LNCaP clone FGC (cell line): ENCODE measurements around the gene RPS3A.

Source experiments
- DNase-seq: peaks from one replicate; pipeline ENCODE4 v3.0.0-alpha.2; 2011; ENCODE audit warnings: low read depth
- H3K4me3 ChIP-seq: 2 replicates; pipeline ENCODE4 v1.5.1; 2011; ENCODE audit warnings: mild to moderate bottlenecking, low read depth, low read length, control low read depth
- TF ChIP-seq, protein P1 (sequence below): IDR thresholded peaks from 2 replicates; pipeline ENCODE4 v1.5.1; 2012; ENCODE audit warnings: mild to moderate bottlenecking; ENCODE audit not compliant: control insufficient read depth, insufficient read depth; ENCODE audit errors: extremely low read depth

The RPS3A gene

GRCh38 chr4:151142758-151143157 lies 43.3 kb downstream of the RPS3A start:
- TF ChIP-seq, protein P1, sequence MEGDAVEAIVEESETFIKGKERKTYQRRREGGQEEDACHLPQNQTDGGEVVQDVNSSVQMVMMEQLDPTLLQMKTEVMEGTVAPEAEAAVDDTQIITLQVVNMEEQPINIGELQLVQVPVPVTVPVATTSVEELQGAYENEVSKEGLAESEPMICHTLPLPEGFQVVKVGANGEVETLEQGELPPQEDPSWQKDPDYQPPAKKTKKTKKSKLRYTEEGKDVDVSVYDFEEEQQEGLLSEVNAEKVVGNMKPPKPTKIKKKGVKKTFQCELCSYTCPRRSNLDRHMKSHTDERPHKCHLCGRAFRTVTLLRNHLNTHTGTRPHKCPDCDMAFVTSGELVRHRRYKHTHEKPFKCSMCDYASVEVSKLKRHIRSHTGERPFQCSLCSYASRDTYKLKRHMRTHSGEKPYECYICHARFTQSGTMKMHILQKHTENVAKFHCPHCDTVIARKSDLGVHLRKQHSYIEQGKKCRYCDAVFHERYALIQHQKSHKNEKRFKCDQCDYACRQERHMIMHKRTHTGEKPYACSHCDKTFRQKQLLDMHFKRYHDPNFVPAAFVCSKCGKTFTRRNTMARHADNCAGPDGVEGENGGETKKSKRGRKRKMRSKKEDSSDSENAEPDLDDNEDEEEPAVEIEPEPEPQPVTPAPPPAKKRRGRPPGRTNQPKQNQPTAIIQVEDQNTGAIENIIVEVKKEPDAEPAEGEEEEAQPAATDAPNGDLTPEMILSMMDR = no peak
- H3K4me3 ChIP-seq = no peak overlapping the region
- no peak for DNase-seq

DNA sequence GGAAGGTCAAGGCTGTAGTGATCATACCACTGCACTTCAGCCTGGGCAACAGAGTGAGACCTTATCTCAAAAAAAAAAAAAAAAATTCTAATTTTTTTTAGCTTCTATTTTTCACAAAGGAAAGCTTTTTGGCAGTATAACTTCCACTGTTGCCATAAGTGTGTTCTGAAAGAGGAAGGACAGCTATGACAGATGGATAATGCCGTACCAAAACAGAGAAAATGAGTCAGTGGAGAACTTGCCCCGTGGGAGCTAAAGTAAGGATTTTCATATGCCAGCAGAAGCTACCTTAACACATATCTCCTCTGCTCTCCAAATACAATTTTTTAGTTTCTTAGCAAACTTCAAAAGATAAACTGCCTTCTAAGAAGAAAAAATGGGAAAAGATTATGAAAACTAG lies 43.7 kb downstream of the RPS3A start:
- DNase-seq = no peak
- no peak overlapping the region for H3K4me3 ChIP-seq
- TF ChIP-seq, protein P1 = no peak

DNA sequence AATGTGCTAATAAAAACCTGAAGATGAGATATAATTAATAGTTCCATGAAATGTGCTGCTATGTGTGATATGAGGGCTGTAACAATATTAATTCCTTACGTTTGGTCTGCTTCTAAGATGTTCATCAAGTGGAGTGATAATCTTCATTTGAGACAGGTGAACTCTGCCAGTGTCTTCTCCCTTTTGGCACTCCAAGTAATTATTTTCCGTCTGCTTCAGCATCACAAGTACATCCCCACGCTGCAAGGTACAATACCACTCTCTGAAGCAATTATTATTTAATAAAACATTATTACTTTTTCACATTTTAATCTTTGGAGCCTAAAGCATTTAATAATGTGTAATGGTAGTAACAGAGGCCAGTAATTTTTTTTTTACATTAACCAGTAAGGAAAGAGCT lies 44.4 kb downstream of the RPS3A start:
- no peak overlapping the region for H3K4me3 ChIP-seq
- TF ChIP-seq, protein P1 = no peak
- DNase-seq = no peak

- DNase-seq = no peak
These were observed 45.1 kb downstream of the RPS3A start for GRCh38 chr4:151144329-151145072.

DNA sequence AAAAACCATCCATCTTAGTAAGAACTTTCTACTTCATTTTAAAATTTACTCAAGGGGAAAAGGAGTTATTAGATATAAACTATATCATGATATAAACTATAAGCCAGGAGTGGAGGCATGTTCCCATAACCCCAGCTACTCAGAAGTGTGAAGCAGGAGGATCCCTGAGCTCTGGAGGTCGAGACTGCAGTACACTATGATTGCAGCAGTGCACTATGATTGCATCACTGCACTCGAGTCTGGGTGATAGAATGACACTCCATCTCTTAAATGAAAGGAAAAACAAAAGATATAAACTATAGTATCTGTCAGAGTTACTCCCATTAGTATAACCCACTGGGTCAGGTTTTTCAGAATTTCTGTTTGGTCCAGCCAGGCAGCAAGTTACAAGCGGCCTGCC lies 47.6 kb downstream of the RPS3A start:
- H3K4me3 ChIP-seq = no peak overlapping the region
- DNase-seq = no peak
- TF ChIP-seq, protein P1 = no peak

More at GRCh38 chr4:151144329-151145072, 45.1 kb downstream of the RPS3A start:
- no peak overlapping the region for H3K4me3 ChIP-seq
- TF ChIP-seq, protein P1 = no peak

GRCh38 chr4:151148261-151148660 lies 48.8 kb downstream of the RPS3A start:
- no peak for DNase-seq
- TF ChIP-seq, protein P1 = no peak
- H3K4me3 ChIP-seq = no peak overlapping the region
